Liver (tissue), 9 donors: ENCODE data around the gene HNRNPA0. TPM values are rescaled to one million over a fixed set of nuclear protein-coding genes. Genes with fewer than 3 reads are reported as not detected.
A peak's percentile ranks its signal among the peaks of the same experiment; 100 is the strongest.

Experiments used
- DNase-seq: peaks from one replicate; pipeline ENCODE4 v3.0.0-alpha.2; 2017; ENCODE audit warnings: low spot score
- H3K27ac ChIP-seq, 2 donors: one replicate each; pipeline ENCODE4 v1.7.0; 2013; ENCODE audit warnings: inconsistent platforms in 2 of 2, low read length in 2 of 2, control low read depth in 1 of 2, low read depth in 1 of 2, mild to moderate bottlenecking in 1 of 2
- H3K27me3 ChIP-seq, 4 donors: one replicate each; pipeline versions ENCODE4 v1.6.1 to v1.7.0; 2013; ENCODE audit warnings: low read length in 3 of 4, inconsistent platforms in 1 of 4, mild to moderate bottlenecking in 1 of 4, moderate library complexity in 1 of 4; ENCODE audit not compliant: control insufficient read depth in 4 of 4, insufficient read depth in 4 of 4
- H3K36me3 ChIP-seq, 4 donors: one replicate each; pipeline versions ENCODE4 v1.6.1 to v1.7.0; 2013; ENCODE audit warnings: low read length in 3 of 4, mild to moderate bottlenecking in 3 of 4, low read depth in 1 of 4, moderate library complexity in 1 of 4; ENCODE audit not compliant: control insufficient read depth in 4 of 4, insufficient read depth in 3 of 4
- H3K4me1 ChIP-seq, 4 donors: one replicate each; pipeline versions ENCODE4 v1.6.1 to v1.7.0; 2013; ENCODE audit warnings: low read length in 3 of 4, mild to moderate bottlenecking in 3 of 4, moderate library complexity in 1 of 4; ENCODE audit not compliant: control insufficient read depth in 4 of 4, insufficient read depth in 4 of 4
- H3K4me3 ChIP-seq, 3 donors: one replicate each; pipeline versions ENCODE4 v1.6.1 to v1.7.0; 2013; ENCODE audit warnings: low read length in 3 of 3, control low read depth in 1 of 3, low read depth in 1 of 3, mild to moderate bottlenecking in 1 of 3
- H3K9ac ChIP-seq, 2 donors: one replicate each; pipeline ENCODE4 v1.7.0; 2013; ENCODE audit warnings: low read length in 2 of 2, mild to moderate bottlenecking in 2 of 2, moderate library complexity in 2 of 2, control low read depth in 1 of 2, low read depth in 1 of 2
- H3K9me3 ChIP-seq, 4 donors: one replicate each; pipeline versions ENCODE4 v1.6.1 to v1.7.0; 2013; ENCODE audit warnings: low read length in 3 of 4; ENCODE audit not compliant: control insufficient read depth in 4 of 4
- EGR1 ChIP-seq, 2 donors: IDR thresholded peaks; 2 replicates each; pipeline ENCODE4 v1.6.1; 2016 to 2018; ENCODE audit warnings: antibody characterized with exemption in 2 of 2, low read depth in 2 of 2
- FOXA1 ChIP-seq: IDR thresholded peaks from 2 replicates; pipeline ENCODE4 v1.6.1; 2016; ENCODE audit warnings: antibody characterized with exemption
- FOXA2 ChIP-seq: IDR thresholded peaks from 2 replicates; pipeline ENCODE4 v1.6.1; 2016; ENCODE audit warnings: antibody characterized with exemption
- GABPA ChIP-seq, 2 donors: IDR thresholded peaks in 1 of 2; conservative IDR thresholded peaks in 1 of 2; 2 replicates each; pipeline ENCODE4 v1.6.1; 2016; ENCODE audit warnings: antibody characterized with exemption in 2 of 2, mild to moderate bottlenecking in 1 of 2, moderate library complexity in 1 of 2
- HNF4A ChIP-seq, 2 donors: conservative IDR thresholded peaks; 2 replicates each; pipeline ENCODE4 v1.6.1; 2016; ENCODE audit warnings: antibody characterized with exemption in 2 of 2, mild to moderate bottlenecking in 2 of 2
- HNF4G ChIP-seq: IDR thresholded peaks from 2 replicates; pipeline ENCODE4 v1.6.1; 2016; ENCODE audit warnings: antibody characterized with exemption
- JUND ChIP-seq, 2 donors: IDR thresholded peaks; 2 replicates each; pipeline ENCODE4 v1.6.1; 2016; ENCODE audit warnings: antibody characterized with exemption in 2 of 2
- NR2F2 ChIP-seq: IDR thresholded peaks from 2 replicates; pipeline ENCODE4 v1.6.1; 2016; ENCODE audit warnings: antibody characterized with exemption
- RAD21 ChIP-seq, 2 donors: IDR thresholded peaks; 2 replicates each; pipeline ENCODE4 v1.6.1; 2016; ENCODE audit warnings: antibody characterized with exemption in 2 of 2, mild to moderate bottlenecking in 2 of 2
- RXRA ChIP-seq, 2 donors: IDR thresholded peaks; 2 replicates each; pipeline ENCODE4 v1.6.1; 2017 to 2018; ENCODE audit warnings: antibody characterized with exemption in 2 of 2, mild to moderate bottlenecking in 1 of 2
- TAF1 ChIP-seq: conservative IDR thresholded peaks from 2 replicates; pipeline ENCODE4 v1.6.1; 2016; ENCODE audit warnings: antibody characterized with exemption, mild to moderate bottlenecking
- YY1 ChIP-seq: IDR thresholded peaks from 2 replicates; pipeline ENCODE4 v1.6.1; 2016; ENCODE audit warnings: antibody characterized with exemption, mild to moderate bottlenecking
- WGBS: extraction: QIAGEN DNeasy Blood & Tissue Kit; methylation state at CpG from one replicate; pipeline ENCODE4 v1.1.7; 2013; 5-methylcytosine and 5-hydroxymethylcytosine counted together
- polyA plus RNA-seq, 2 donors: library from polyadenylated mRNA; stranded (reverse) in 1 of 2; unstranded in 1 of 2; fragments of 200-250 nt in 1 of 2; fragments of >200 nt in 1 of 2; fragmentation: Nextera tagmentation in 1 of 2; extraction: Ambion mirVana in 1 of 2; gene quantifications; one replicate each; pipeline versions ENCODE4 v1.2.1 to v1.2.3, GENCODE V29; 2013 to 2015
- total RNA-seq, 2 donors: library from RNA; depleted of rRNA; stranded (reverse); fragments of >200 nt; gene quantifications; one replicate each; pipeline ENCODE4 v1.2.3, GENCODE V29; 2014
- TF ChIP-seq, protein P1 (sequence below): IDR thresholded peaks from 2 replicates; pipeline ENCODE4 v1.6.1; 2016; ENCODE audit warnings: antibody characterized with exemption
- TF ChIP-seq, protein P2 (sequence below): IDR thresholded peaks from 2 replicates; pipeline ENCODE4 v1.6.1; 2016; ENCODE audit warnings: antibody characterized with exemption
- TF ChIP-seq, protein P3 (sequence below): fragments of 150-350 bp; IDR thresholded peaks from 2 replicates; pipeline ENCODE4 v1.5.1; 2017; ENCODE audit warnings: improper control_type of control experiment, low read depth, low read length; ENCODE audit not compliant: missing input control
- TF ChIP-seq, protein P4 (sequence below): IDR thresholded peaks from 2 replicates; pipeline ENCODE4 v1.6.1; 2016; ENCODE audit warnings: antibody characterized with exemption, mild to moderate bottlenecking
- TF ChIP-seq, protein P5 (sequence below): IDR thresholded peaks from 2 replicates; pipeline ENCODE4 v1.6.1; 2016; ENCODE audit warnings: antibody characterized with exemption
- donor health status: healthy.
- donor health status: healthy.
- donor health status: healthy.
- donor health status: healthy.
- donor health status: healthy.

Gene HNRNPA0
- total and polyA plus RNA-seq, 4 donors, result 1.8 to 12.9 (median 7.6) TPM

DNA sequence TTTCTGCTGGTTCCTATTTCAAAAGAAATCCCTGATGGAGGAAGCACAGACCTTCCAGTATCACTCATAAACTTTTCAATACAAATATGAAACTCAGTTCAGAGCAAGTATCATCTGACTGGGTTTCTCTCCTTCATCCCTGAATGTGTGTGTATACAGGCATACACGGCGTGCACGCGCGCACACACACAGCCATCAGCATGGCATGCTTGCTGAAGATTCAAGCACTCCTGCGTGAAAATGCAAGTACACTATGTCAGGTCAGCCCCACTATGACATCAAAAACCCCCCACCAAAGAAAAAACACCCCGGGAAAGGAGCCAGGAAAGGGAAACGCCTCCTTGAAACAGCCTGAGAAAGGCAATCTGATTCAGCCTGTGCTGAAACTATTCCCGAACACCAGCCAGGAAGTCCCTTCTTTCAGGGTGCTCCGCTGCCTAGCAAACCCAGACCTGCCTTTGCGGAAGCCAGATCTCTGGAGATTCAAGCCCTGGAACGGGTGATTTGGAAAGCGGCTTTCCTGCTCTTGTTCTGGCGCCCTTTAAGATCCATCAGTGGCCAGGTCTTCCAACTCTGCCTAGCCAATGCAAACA lies 19.1 kb downstream of the HNRNPA0 start:
- Histone ChIP-seq H3K9ac (peak overlapping the region; percentile 8 to 58), H3K36me3 (no peaks in the 10 kb centered on the region), H3K4me1 (peaks cover 0 to 48% (median 42%) of the 10 kb centered on the region in 4 donors), H3K9me3 (no peaks in the 10 kb centered on the region), H3K27me3 (no peaks in the 10 kb centered on the region), H3K4me3 (peak overlapping the region; percentile 29 to 56 (median 44)), H3K27ac (peak overlapping the region; percentile 37 to 70)
- no peak for DNase-seq
- WGBS, result 31% methylated on average over 14 of the region's 14 CpGs
- TF ChIP-seq, protein P1, sequence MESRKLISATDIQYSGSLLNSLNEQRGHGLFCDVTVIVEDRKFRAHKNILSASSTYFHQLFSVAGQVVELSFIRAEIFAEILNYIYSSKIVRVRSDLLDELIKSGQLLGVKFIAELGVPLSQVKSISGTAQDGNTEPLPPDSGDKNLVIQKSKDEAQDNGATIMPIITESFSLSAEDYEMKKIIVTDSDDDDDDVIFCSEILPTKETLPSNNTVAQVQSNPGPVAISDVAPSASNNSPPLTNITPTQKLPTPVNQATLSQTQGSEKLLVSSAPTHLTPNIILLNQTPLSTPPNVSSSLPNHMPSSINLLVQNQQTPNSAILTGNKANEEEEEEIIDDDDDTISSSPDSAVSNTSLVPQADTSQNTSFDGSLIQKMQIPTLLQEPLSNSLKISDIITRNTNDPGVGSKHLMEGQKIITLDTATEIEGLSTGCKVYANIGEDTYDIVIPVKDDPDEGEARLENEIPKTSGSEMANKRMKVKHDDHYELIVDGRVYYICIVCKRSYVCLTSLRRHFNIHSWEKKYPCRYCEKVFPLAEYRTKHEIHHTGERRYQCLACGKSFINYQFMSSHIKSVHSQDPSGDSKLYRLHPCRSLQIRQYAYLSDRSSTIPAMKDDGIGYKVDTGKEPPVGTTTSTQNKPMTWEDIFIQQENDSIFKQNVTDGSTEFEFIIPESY, result no peak
- TF ChIP-seq, protein P2, sequence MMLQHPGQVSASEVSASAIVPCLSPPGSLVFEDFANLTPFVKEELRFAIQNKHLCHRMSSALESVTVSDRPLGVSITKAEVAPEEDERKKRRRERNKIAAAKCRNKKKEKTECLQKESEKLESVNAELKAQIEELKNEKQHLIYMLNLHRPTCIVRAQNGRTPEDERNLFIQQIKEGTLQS, result no peak
- no peak for TF ChIP-seq YY1
- no peak for TF ChIP-seq HNF4A (conservative IDR thresholded peaks at IDR 0.05)
- no peak for TF ChIP-seq TAF1
- TF ChIP-seq HNF4G, result no peak
- no peak for TF ChIP-seq JUND (IDR thresholded peaks at IDR 0.05)
- TF ChIP-seq FOXA2, result no peak
- TF ChIP-seq GABPA (IDR thresholded peaks at IDR 0.05 in 1 of 2, conservative IDR thresholded peaks at IDR 0.05 in 1 of 2), result no peak
- no peak for TF ChIP-seq RXRA (IDR thresholded peaks at IDR 0.05)
- no peak for TF ChIP-seq RAD21 (IDR thresholded peaks at IDR 0.05)
- TF ChIP-seq, protein P3, sequence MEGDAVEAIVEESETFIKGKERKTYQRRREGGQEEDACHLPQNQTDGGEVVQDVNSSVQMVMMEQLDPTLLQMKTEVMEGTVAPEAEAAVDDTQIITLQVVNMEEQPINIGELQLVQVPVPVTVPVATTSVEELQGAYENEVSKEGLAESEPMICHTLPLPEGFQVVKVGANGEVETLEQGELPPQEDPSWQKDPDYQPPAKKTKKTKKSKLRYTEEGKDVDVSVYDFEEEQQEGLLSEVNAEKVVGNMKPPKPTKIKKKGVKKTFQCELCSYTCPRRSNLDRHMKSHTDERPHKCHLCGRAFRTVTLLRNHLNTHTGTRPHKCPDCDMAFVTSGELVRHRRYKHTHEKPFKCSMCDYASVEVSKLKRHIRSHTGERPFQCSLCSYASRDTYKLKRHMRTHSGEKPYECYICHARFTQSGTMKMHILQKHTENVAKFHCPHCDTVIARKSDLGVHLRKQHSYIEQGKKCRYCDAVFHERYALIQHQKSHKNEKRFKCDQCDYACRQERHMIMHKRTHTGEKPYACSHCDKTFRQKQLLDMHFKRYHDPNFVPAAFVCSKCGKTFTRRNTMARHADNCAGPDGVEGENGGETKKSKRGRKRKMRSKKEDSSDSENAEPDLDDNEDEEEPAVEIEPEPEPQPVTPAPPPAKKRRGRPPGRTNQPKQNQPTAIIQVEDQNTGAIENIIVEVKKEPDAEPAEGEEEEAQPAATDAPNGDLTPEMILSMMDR, result no peak
- TF ChIP-seq EGR1 (IDR thresholded peaks at IDR 0.05; ENCODE audit: low read depth in 2 of 2), result no peak
- TF ChIP-seq NR2F2, result no peak
- TF ChIP-seq, protein P4, sequence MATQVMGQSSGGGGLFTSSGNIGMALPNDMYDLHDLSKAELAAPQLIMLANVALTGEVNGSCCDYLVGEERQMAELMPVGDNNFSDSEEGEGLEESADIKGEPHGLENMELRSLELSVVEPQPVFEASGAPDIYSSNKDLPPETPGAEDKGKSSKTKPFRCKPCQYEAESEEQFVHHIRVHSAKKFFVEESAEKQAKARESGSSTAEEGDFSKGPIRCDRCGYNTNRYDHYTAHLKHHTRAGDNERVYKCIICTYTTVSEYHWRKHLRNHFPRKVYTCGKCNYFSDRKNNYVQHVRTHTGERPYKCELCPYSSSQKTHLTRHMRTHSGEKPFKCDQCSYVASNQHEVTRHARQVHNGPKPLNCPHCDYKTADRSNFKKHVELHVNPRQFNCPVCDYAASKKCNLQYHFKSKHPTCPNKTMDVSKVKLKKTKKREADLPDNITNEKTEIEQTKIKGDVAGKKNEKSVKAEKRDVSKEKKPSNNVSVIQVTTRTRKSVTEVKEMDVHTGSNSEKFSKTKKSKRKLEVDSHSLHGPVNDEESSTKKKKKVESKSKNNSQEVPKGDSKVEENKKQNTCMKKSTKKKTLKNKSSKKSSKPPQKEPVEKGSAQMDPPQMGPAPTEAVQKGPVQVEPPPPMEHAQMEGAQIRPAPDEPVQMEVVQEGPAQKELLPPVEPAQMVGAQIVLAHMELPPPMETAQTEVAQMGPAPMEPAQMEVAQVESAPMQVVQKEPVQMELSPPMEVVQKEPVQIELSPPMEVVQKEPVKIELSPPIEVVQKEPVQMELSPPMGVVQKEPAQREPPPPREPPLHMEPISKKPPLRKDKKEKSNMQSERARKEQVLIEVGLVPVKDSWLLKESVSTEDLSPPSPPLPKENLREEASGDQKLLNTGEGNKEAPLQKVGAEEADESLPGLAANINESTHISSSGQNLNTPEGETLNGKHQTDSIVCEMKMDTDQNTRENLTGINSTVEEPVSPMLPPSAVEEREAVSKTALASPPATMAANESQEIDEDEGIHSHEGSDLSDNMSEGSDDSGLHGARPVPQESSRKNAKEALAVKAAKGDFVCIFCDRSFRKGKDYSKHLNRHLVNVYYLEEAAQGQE, result no peak

DNA sequence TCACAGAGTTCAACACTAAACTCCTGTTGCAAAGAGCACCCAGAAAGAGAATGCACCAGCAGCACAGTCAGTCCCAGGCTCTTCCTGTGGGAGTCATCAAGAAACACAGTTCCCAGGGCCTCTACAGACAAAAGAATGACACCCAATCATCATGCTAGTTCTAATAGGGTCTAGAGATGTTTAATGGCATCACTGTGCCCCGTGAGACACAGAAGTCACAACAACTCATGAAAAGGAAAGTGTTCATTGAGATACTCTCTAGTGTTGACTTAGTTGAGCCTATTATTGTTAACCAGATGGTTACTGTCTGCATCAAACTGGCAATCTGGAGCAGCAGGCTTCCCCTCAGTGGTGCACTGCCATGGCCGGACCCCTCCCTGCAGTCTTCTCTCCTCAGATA lies 19.8 kb downstream of the HNRNPA0 start:
- no peak for DNase-seq
- WGBS, result 75% methylated on average over 2 of the region's 2 CpGs

More for the DNA sequence above, 19.8 kb downstream of the HNRNPA0 start:
- no peak overlapping the region for H3K9ac ChIP-seq
- peaks cover 2 to 54% (median 45%) of the 10 kb centered on the region in 4 donors for H3K4me1 ChIP-seq
- H3K9me3 ChIP-seq, result no peaks in the 10 kb centered on the region
- H3K27ac ChIP-seq, result peak overlapping the region; percentile 37 to 70
- H3K36me3 ChIP-seq, result no peaks in the 10 kb centered on the region
- peak overlapping the region in 1 of 3 donors; percentile 44 for H3K4me3 ChIP-seq
- TF ChIP-seq FOXA1 (no peak), FOXA2 (no peak), YY1 (no peak), NR2F2 (no peak), RXRA (IDR thresholded peaks at IDR 0.05) (no peak), TAF1 (no peak), JUND (IDR thresholded peaks at IDR 0.05) (no peak), GABPA (IDR thresholded peaks at IDR 0.05 in 1 of 2, conservative IDR thresholded peaks at IDR 0.05 in 1 of 2) (no peak), HNF4G (no peak)
- TF ChIP-seq, protein P2, result no peak
- TF ChIP-seq, protein P5, sequence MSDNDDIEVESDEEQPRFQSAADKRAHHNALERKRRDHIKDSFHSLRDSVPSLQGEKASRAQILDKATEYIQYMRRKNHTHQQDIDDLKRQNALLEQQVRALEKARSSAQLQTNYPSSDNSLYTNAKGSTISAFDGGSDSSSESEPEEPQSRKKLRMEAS, result no peak
- TF ChIP-seq, protein P3, result no peak
- TF ChIP-seq, protein P1, result no peak
- H3K27me3 ChIP-seq, result no peaks in the 10 kb centered on the region
